Vagina (tissue), 2 donors: ENCODE measurements around the gene PDE10A. TPM values are rescaled to one million over a fixed set of nuclear protein-coding genes. Genes with fewer than 3 reads are reported as not detected.

Experiments
- DNase-seq, 2 donors: peaks; one replicate each; pipeline ENCODE4 v3.0.0-alpha.2; 2017; ENCODE audit errors: extremely low spot score in 2 of 2
- H3K27ac ChIP-seq: fragments of 200-600 bp; sonication (generic); one replicate; pipeline ENCODE4 v1.5.1; 2019
- H3K27me3 ChIP-seq: fragments of 200-600 bp; sonication (generic); one replicate; pipeline ENCODE4 v1.5.1; 2019
- H3K36me3 ChIP-seq, 2 donors: fragments of 200-600 bp; sonication (generic); one replicate each; pipeline ENCODE4 v1.5.1; 2017 to 2019
- H3K4me1 ChIP-seq: fragments of 200-600 bp; sonication (generic); one replicate; pipeline ENCODE4 v1.5.1; 2019
- H3K4me3 ChIP-seq, 2 donors: fragments of 200-600 bp; sonication (generic); 1 replicate in 1 of 2; 2 replicates in 1 of 2; pipeline ENCODE4 v1.5.1; 2016 to 2019
- H3K9me3 ChIP-seq: fragments of 200-600 bp; sonication (generic); one replicate; pipeline ENCODE4 v1.5.1; 2019
- POLR2A ChIP-seq, 2 donors: fragments of 450-650 bp; IDR thresholded peaks; one replicate each; pipeline ENCODE4 v1.6.1; 2017; ENCODE audit warnings: antibody characterized with exemption in 2 of 2, mild to moderate bottlenecking in 2 of 2, moderate library complexity in 2 of 2
- POLR2AphosphoS5 ChIP-seq, 2 donors: sonication (generic); formaldehyde crosslinking; IDR thresholded peaks; one replicate each; pipeline ENCODE4 v1.9.0; 2017; ENCODE audit warnings: antibody characterized with exemption in 2 of 2, mild to moderate bottlenecking in 2 of 2, low read depth in 1 of 2; ENCODE audit not compliant: insufficient read depth in 1 of 2
- intact Hi-C: fragments of 100-400 bp; cut with DNase I; formaldehyde crosslinking; loops from one replicate; pipeline ENCODE4 v1.15.1; 2023
- total RNA-seq: library from RNA; depleted of rRNA; stranded (reverse); fragments of >200 nt; gene quantifications from one replicate; pipeline ENCODE4 v1.2.3, GENCODE V29; 2016
- TF ChIP-seq, protein P1 (sequence below), 3 experiments: fragments of 450-650 bp in 2 of 3; fragments of 200-600 bp in 1 of 3; sonication (generic) in 1 of 3; IDR thresholded peaks; one replicate each; pipeline ENCODE4 v1.5.1; 2017 to 2019; ENCODE audit warnings: antibody characterized with exemption in 3 of 3, mild to moderate bottlenecking in 2 of 3, moderate library complexity in 2 of 3

Gene PDE10A
- total RNA-seq, 1 donor from 2014 or later, result 15.0 TPM

DNA sequence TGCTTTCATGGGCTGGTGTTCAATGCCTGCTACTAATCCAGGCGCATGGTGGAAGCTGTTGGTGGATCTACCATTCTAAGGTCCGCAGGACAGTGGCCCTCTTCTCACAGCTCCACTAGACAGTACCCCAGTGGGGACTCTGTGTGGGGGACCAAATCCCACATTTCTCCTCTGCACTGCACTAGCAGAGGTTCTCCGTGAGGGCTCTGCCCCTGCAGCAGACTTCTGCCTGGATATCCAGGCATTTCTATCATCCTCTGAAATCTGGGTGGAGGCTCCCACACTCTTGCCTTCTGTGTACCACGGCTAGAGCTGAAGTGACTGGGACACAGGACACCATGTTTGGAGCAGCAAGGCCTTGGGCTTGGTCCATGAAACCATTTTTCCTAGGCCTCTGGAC, 219.6 kb downstream of the PDE10A start:
- intact Hi-C loops, result no loop called here
- Histone ChIP-seq H3K36me3 (no peaks in the 10 kb centered on the region), H3K27ac (no peak overlapping the region), H3K4me1 (no peaks in the 10 kb centered on the region), H3K9me3 (no peaks in the 10 kb centered on the region), H3K4me3 (no peak overlapping the region), H3K27me3 (no peaks in the 10 kb centered on the region)
- DNase-seq, result no peak
- TF ChIP-seq POLR2AphosphoS5 (IDR thresholded peaks at IDR 0.05; ENCODE audit: insufficient read depth in 1 of 2, low read depth in 1 of 2), result no peak
- no peak for TF ChIP-seq POLR2A (IDR thresholded peaks at IDR 0.05)
- TF ChIP-seq, protein P1, sequence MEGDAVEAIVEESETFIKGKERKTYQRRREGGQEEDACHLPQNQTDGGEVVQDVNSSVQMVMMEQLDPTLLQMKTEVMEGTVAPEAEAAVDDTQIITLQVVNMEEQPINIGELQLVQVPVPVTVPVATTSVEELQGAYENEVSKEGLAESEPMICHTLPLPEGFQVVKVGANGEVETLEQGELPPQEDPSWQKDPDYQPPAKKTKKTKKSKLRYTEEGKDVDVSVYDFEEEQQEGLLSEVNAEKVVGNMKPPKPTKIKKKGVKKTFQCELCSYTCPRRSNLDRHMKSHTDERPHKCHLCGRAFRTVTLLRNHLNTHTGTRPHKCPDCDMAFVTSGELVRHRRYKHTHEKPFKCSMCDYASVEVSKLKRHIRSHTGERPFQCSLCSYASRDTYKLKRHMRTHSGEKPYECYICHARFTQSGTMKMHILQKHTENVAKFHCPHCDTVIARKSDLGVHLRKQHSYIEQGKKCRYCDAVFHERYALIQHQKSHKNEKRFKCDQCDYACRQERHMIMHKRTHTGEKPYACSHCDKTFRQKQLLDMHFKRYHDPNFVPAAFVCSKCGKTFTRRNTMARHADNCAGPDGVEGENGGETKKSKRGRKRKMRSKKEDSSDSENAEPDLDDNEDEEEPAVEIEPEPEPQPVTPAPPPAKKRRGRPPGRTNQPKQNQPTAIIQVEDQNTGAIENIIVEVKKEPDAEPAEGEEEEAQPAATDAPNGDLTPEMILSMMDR (IDR thresholded peaks at IDR 0.05), result no peak

DNA sequence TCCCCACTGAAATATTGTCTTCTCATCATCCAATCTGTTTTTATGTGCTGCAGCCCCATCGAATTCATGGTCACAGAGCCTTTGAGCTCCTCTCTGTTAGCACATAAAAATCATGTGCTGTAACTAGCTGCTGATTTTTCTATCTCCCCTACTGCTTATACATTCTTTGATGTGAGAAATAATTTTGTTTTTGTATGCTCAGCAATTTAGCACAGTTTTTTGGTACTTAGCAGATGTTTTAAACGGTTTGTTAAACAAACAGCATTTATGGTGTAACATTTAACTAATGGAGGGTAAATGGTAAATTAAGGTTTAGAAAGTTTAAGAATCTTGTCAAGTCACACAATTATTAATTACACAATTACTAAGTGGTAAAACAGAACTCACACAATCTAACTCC, 221.9 kb downstream of the PDE10A start:
- TF ChIP-seq, protein P1 (IDR thresholded peaks at IDR 0.05), result no peak
- no peak for TF ChIP-seq POLR2AphosphoS5 (IDR thresholded peaks at IDR 0.05; ENCODE audit: insufficient read depth in 1 of 2, low read depth in 1 of 2)
- no peak for DNase-seq
- H3K36me3 ChIP-seq, result no peaks in the 10 kb centered on the region
- no peaks in the 10 kb centered on the region for H3K27me3 ChIP-seq
- no peaks in the 10 kb centered on the region for H3K4me1 ChIP-seq
- no peaks in the 10 kb centered on the region for H3K9me3 ChIP-seq
- H3K4me3 ChIP-seq, result no peak overlapping the region
- intact Hi-C loops, result no loop called here
- no peak overlapping the region for H3K27ac ChIP-seq

DNA sequence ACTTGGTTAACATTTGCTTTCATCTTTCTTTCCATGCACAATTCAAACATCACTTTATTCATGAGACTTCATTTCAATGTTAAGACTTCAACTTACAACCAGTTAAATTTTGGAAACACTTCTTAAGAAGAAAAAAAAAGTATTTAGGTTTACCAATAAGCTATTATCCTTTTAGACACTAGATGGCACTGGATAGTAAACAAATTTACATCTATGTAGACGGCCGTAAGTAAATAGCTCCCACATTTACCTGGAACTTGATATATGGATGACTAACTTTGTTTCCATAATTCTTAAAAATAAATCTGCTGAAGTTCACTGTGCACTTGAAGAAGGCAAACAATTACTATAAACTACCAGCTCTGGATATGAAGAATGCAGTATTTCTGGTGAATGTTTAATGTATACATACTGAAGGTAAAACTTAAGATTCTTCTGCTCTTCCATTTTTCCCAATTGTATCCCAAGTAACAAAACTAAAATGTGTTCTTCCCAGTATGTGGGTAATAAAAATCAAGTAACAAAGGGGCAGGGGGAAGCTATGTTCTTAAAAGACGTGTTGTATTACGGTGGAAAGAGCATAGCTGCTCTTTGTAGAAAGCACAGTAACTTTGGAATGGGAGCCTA, 223.0 kb downstream of the PDE10A start:
- intact Hi-C loops, result no loop called here
- no peak for DNase-seq

DNA sequence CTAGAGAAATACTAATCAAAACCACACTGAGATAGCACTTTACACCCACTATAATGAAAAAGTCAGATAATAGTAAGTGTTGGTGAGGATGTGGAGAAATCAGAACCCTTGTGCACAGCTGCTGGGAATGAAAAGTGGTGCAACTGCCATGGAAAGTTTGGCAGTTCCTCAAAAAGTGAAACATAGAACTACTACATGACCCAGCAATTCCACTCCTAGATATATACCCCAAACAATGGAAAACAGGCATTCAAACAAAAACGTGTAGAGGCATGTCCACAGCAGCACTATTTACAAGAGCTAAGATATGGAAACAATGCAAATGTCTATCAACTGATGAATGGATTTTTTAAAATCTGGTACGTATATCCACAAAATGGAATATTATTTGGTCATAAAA, 236.1 kb downstream of the PDE10A start:
- no peak for DNase-seq
- H3K4me3 ChIP-seq, result no peak overlapping the region
- intact Hi-C loops, result no loop called here
- H3K9me3 ChIP-seq, result no peaks in the 10 kb centered on the region
- H3K27me3 ChIP-seq, result no peaks in the 10 kb centered on the region
- TF ChIP-seq POLR2A (IDR thresholded peaks at IDR 0.05), result no peak
- TF ChIP-seq POLR2AphosphoS5 (IDR thresholded peaks at IDR 0.05; ENCODE audit: insufficient read depth in 1 of 2, low read depth in 1 of 2), result no peak
- TF ChIP-seq, protein P1 (IDR thresholded peaks at IDR 0.05), result no peak
- no peak overlapping the region for H3K27ac ChIP-seq
- no peaks in the 10 kb centered on the region for H3K36me3 ChIP-seq
- no peaks in the 10 kb centered on the region for H3K4me1 ChIP-seq

More for the DNA sequence above, 223.0 kb downstream of the PDE10A start:
- no peaks in the 10 kb centered on the region for H3K9me3 ChIP-seq
- no peak overlapping the region for H3K4me3 ChIP-seq
- TF ChIP-seq, protein P1 (IDR thresholded peaks at IDR 0.05), result peak in 2 of 3 experiments; percentile 28 to 49
- TF ChIP-seq POLR2AphosphoS5 (IDR thresholded peaks at IDR 0.05; ENCODE audit: insufficient read depth in 1 of 2, low read depth in 1 of 2), result no peak
- no peak overlapping the region for H3K27ac ChIP-seq
- no peaks in the 10 kb centered on the region for H3K4me1 ChIP-seq
- no peaks in the 10 kb centered on the region for H3K36me3 ChIP-seq
- no peaks in the 10 kb centered on the region for H3K27me3 ChIP-seq

DNA sequence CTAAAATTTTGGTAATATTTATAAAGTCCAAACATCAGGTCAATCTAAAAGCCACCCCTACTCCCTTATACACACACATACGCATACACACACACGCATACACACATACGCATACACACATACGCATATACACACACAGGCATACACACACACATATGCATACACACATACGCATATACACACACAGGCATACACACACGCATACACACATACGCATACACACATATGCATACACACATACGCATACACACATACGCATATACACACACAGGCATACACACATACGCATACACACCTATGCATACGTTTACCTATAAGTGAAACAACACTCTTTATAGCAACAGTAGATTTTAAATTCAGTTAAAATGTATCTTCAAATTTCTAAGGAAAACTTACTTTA, 240.8 kb downstream of the PDE10A start:
- H3K36me3 ChIP-seq, result no peaks in the 10 kb centered on the region
- no peak overlapping the region for H3K27ac ChIP-seq
- DNase-seq, result no peak
- TF ChIP-seq, protein P1 (IDR thresholded peaks at IDR 0.05), result no peak
- TF ChIP-seq POLR2AphosphoS5 (IDR thresholded peaks at IDR 0.05; ENCODE audit: insufficient read depth in 1 of 2, low read depth in 1 of 2), result no peak
- TF ChIP-seq POLR2A (IDR thresholded peaks at IDR 0.05), result no peak
- H3K27me3 ChIP-seq, result no peaks in the 10 kb centered on the region
- H3K4me1 ChIP-seq, result no peaks in the 10 kb centered on the region
- no peaks in the 10 kb centered on the region for H3K9me3 ChIP-seq
- no peak overlapping the region for H3K4me3 ChIP-seq
- intact Hi-C loops, result no loop called here
